Duodenal mucosa (tissue), 2 donors: ENCODE results near the gene ASB2.

Source experiments
- H3K27ac ChIP-seq: one replicate; pipeline ENCODE4 v1.7.0; 2013; ENCODE audit warnings: low read depth, low read length
- H3K27me3 ChIP-seq, 2 donors: one replicate each; pipeline ENCODE4 v1.7.0; 2013; ENCODE audit warnings: low read length in 2 of 2, control low read depth in 1 of 2; ENCODE audit not compliant: insufficient read depth in 2 of 2, control insufficient read depth in 1 of 2
- H3K36me3 ChIP-seq, 2 donors: one replicate each; pipeline ENCODE4 v1.7.0; 2013; ENCODE audit warnings: low read length in 2 of 2, control low read depth in 1 of 2; ENCODE audit not compliant: insufficient read depth in 2 of 2, control insufficient read depth in 1 of 2
- H3K4me1 ChIP-seq, 2 donors: one replicate each; pipeline ENCODE4 v1.7.0; 2013; ENCODE audit warnings: low read length in 2 of 2, control low read depth in 1 of 2; ENCODE audit not compliant: insufficient read depth in 2 of 2, control insufficient read depth in 1 of 2
- H3K4me3 ChIP-seq, 2 donors: one replicate each; pipeline ENCODE4 v1.7.0; 2013; ENCODE audit warnings: low read length in 2 of 2, low read depth in 1 of 2
- H3K9ac ChIP-seq, 2 donors: one replicate each; pipeline ENCODE4 v1.7.0; 2013; ENCODE audit warnings: low read length in 2 of 2, low read depth in 1 of 2
- H3K9me3 ChIP-seq, 2 donors: one replicate each; pipeline ENCODE4 v1.7.0; 2013; ENCODE audit warnings: low read length in 2 of 2, control low read depth in 1 of 2; ENCODE audit not compliant: control insufficient read depth in 1 of 2

ASB2 gene

GRCh38 chr14:94016446-94016976 is 40.1 kb upstream of the ASB2 start:
- H3K9ac ChIP-seq, result no peak overlapping the region
- H3K4me1 ChIP-seq, result peaks cover 0 to 4% of the 10 kb centered on the region in 2 donors
- no peaks in the 10 kb centered on the region for H3K27me3 ChIP-seq
- no peak overlapping the region for H3K4me3 ChIP-seq
- no peaks in the 10 kb centered on the region for H3K9me3 ChIP-seq
- no peak overlapping the region for H3K27ac ChIP-seq
- no peaks in the 10 kb centered on the region for H3K36me3 ChIP-seq

DNA sequence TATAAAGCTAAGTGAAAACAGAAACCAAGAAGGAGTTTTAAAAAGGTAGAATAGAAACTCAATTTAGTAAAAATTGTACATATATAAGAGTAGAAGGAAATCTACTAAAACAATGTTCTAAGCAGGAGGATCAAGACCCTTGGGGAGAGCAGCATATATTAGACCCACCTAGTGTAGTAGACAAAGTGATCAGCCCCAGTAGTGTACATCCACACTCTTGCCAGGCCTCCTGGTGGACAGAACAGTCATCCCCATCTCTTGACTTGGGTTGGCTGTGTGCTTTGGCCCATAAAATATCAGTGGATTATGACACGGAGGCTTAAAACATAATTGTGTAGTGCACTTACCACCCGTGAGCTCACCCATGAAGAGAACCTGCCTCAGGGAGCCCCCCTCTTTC is 38.9 kb upstream of the ASB2 start:
- Histone ChIP-seq H3K9me3 (no peaks in the 10 kb centered on the region), H3K9ac (no peak overlapping the region), H3K4me3 (no peak overlapping the region), H3K4me1 (peaks cover 0 to 6% of the 10 kb centered on the region in 2 donors), H3K27ac (no peak overlapping the region), H3K36me3 (no peaks in the 10 kb centered on the region), H3K27me3 (no peaks in the 10 kb centered on the region)

DNA sequence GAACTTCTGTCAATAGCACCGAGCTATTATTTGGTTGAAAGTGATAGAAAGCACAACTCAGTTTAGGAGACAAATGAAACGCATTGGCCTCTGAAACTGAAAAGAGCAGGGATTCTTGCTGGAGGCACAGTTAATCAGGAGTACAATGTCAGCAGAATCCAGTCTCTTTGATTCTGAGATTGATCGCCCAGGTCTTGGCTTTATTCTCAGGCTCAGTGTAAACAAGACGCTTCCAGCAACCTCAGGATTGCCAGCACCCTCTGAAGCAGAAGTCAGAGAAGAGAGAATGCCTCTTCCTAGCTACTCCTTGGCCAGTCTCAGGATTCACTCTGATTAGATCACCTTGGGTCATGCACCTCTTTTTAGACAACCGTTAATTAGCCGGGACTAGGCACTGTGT is 38.0 kb upstream of the ASB2 start:
- Histone ChIP-seq H3K36me3 (no peaks in the 10 kb centered on the region), H3K27ac (no peak overlapping the region), H3K4me1 (peaks cover 0 to 6% of the 10 kb centered on the region in 2 donors), H3K9ac (no peak overlapping the region), H3K4me3 (no peak overlapping the region), H3K9me3 (no peaks in the 10 kb centered on the region), H3K27me3 (no peaks in the 10 kb centered on the region)

GRCh38 chr14:94011795-94012194 is 35.4 kb upstream of the ASB2 start:
- Histone ChIP-seq H3K27me3 (no peaks in the 10 kb centered on the region), H3K4me3 (no peak overlapping the region), H3K27ac (no peak overlapping the region), H3K9ac (no peak overlapping the region), H3K9me3 (no peaks in the 10 kb centered on the region), H3K36me3 (no peaks in the 10 kb centered on the region), H3K4me1 (peaks cover 0 to 6% of the 10 kb centered on the region in 2 donors)

GRCh38 chr14:94010625-94011024 is 34.3 kb upstream of the ASB2 start:
- Histone ChIP-seq H3K4me1 (peaks cover 0 to 6% of the 10 kb centered on the region in 2 donors), H3K9ac (no peak overlapping the region), H3K27me3 (no peaks in the 10 kb centered on the region), H3K4me3 (no peak overlapping the region), H3K27ac (no peak overlapping the region), H3K9me3 (no peaks in the 10 kb centered on the region), H3K36me3 (no peaks in the 10 kb centered on the region)

GRCh38 chr14:94009767-94010166 is 33.4 kb upstream of the ASB2 start:
- Histone ChIP-seq H3K4me1 (peaks cover 0 to 6% of the 10 kb centered on the region in 2 donors), H3K27me3 (no peaks in the 10 kb centered on the region), H3K9me3 (no peaks in the 10 kb centered on the region), H3K27ac (no peak overlapping the region), H3K9ac (no peak overlapping the region), H3K36me3 (no peaks in the 10 kb centered on the region), H3K4me3 (no peak overlapping the region)

GRCh38 chr14:94008234-94008633 is 31.9 kb upstream of the ASB2 start:
- H3K9me3 ChIP-seq, result no peaks in the 10 kb centered on the region
- H3K27ac ChIP-seq, result no peak overlapping the region
- H3K27me3 ChIP-seq, result no peaks in the 10 kb centered on the region
- no peak overlapping the region for H3K4me3 ChIP-seq
- no peaks in the 10 kb centered on the region for H3K36me3 ChIP-seq
- peaks cover 0 to 6% of the 10 kb centered on the region in 2 donors for H3K4me1 ChIP-seq
- H3K9ac ChIP-seq, result no peak overlapping the region

DNA sequence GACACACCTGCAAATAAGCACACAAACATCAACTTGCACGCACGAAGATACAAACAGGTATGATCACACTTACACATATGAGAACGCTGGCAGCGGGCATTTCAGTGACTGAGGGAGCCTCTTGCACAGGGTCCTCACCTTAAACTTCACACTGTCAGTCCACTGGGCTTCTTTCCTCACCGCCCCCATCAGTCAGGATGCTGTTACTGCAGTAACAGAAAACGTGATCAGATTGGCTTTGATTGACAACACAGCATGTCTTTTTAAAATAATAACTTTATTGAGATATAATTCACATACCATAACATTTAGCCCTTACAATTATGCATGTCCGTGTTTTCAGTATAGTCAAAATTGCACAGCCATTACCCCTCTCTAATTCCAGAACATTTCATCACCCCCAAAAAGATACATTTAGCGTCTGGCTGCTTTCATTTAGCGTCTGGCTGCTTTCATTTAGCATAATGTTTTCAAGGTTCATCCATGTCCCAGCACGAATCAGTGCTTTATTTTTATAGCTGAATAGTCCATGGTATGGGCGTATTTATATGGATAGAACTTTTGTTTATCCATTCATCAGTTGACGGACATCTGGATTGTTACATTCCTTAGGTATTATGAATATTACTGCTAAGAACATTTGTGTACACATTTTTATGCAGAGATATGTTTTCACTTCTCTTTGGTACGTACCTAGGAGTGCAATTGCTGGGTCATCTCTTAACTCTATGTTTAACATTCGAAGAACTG is 29.1 kb upstream of the ASB2 start:
- H3K4me1 ChIP-seq, result peaks cover 0 to 5% of the 10 kb centered on the region in 2 donors
- H3K9ac ChIP-seq, result no peak overlapping the region
- H3K4me3 ChIP-seq, result no peak overlapping the region
- H3K36me3 ChIP-seq, result no peaks in the 10 kb centered on the region
- H3K9me3 ChIP-seq, result no peaks in the 10 kb centered on the region
- no peaks in the 10 kb centered on the region for H3K27me3 ChIP-seq
- H3K27ac ChIP-seq, result no peak overlapping the region

DNA sequence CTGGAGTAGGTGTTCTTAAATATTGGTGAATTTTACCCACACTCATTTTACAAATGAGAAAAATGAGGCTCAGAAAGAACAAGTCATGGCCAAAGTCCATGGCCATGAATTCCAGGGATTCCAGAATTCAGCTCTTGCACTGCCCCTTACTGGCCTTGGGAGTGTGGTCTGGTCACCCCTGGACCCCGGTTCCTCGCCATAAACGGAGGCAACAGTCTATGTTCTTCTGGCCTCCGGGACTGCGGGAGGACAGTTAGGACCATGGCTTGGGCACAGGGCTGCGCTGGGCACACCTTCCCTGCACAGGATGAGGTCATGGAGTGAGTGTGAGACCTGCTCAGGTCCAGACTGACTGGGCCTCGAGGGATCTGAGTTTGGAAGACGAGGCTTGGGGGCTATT is 27.6 kb upstream of the ASB2 start:
- H3K36me3 ChIP-seq, result no peaks in the 10 kb centered on the region
- H3K9me3 ChIP-seq, result no peaks in the 10 kb centered on the region
- H3K4me3 ChIP-seq, result no peak overlapping the region
- no peak overlapping the region for H3K27ac ChIP-seq
- H3K27me3 ChIP-seq, result no peaks in the 10 kb centered on the region
- H3K9ac ChIP-seq, result no peak overlapping the region
- H3K4me1 ChIP-seq, result peaks cover 0 to 5% of the 10 kb centered on the region in 2 donors

DNA sequence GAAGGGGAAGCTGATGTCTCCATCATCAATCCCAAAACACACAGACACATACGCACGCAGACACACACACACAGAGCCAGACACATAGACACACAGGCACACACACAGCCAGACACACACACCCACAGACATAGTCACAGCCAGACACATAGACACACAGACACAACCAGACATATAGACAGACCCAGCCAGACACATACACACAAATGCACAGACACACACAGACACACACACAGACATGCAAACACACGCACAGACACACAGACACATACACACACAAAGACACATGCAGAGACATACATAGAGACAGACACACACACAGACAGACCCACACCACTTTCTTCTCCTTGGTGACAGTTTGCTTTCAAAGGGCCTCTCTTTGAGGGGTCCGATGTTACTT is 27.0 kb upstream of the ASB2 start:
- Histone ChIP-seq H3K4me1 (peaks cover 0 to 5% of the 10 kb centered on the region in 2 donors), H3K27me3 (no peaks in the 10 kb centered on the region), H3K9ac (no peak overlapping the region), H3K36me3 (no peaks in the 10 kb centered on the region), H3K27ac (no peak overlapping the region), H3K9me3 (no peaks in the 10 kb centered on the region), H3K4me3 (no peak overlapping the region)
